H1 (cell line): ENCODE data around the gene SPACA9. TPM values are rescaled to one million over a fixed set of nuclear protein-coding genes. Genes with fewer than 3 reads are reported as not detected.

Source experiments
- ATF2 ChIP-seq: IDR thresholded peaks from 2 replicates; pipeline ENCODE4 v1.6.1; 2012; ENCODE audit warnings: low read length, inconsistent platforms
- ATF3 ChIP-seq: IDR thresholded peaks from 2 replicates; pipeline ENCODE4 v1.6.1; 2011; ENCODE audit warnings: low read depth, mild to moderate bottlenecking, low read length; ENCODE audit not compliant: insufficient read depth
- CHD7 ChIP-seq: fragments of 300-600 bp; sonication (generic); IDR thresholded peaks from 2 replicates; pipeline ENCODE4 v1.7.1; 2012; ENCODE audit warnings: low read length, moderate library complexity, mild to moderate bottlenecking, inconsistent platforms; ENCODE audit not compliant: insufficient replicate concordance
- TEAD4 ChIP-seq: IDR thresholded peaks from 2 replicates; pipeline ENCODE4 v1.6.1; 2012; ENCODE audit warnings: low read depth, low read length, inconsistent platforms, mixed read lengths
- polyA plus RNA-seq, 7 experiments: library from polyadenylated mRNA; depleted of rRNA in 3 of 7; stranded (reverse) in 5 of 7; unstranded in 2 of 7; fragments of >200 nt in 5 of 7; fragments of 200-250 nt in 2 of 7; gene quantifications; 1 replicate in 5 of 7; 2 replicates in 1 of 7; 4 replicates in 1 of 7; pipeline versions ENCODE4 v1.2.1 to v1.2.3, GENCODE V29; 2011 to 2013; ENCODE audit warnings: missing spikeins in 2 of 7, mixed read lengths in 2 of 7
- total RNA-seq: library from RNA; stranded (reverse); fragmentation: NEBNext Ultra II Directional; extraction: Animal tissue kit (Norgen Biotek cat#: 25700); gene quantifications from 2 replicates; pipeline ENCODE4 v1.2.1, GENCODE V29; 2021

Gene SPACA9
- total and polyA plus RNA-seq, 2 of the 8 experiments (the other 6 are each of a cell fraction or from before 2014, with no cell fraction given) = 0.63 to 1.3 TPM

- TF ChIP-seq CHD7 = no peak
- TF ChIP-seq TEAD4 = no peak
- no peak for TF ChIP-seq ATF3
- TF ChIP-seq ATF2 = no peak
- TF ChIP-seq, all 59 proteins: peak for 0
These were observed 37.7 kb upstream of the SPACA9 start (continued) for GRCh38 chr9:132840980-132841379.
